HG02870 (cell line): ENCODE data around the gene LIMA1.
"Not testable (repeated sequence)": the region's sequence is repeated elsewhere in the genome, so short reads cannot be mapped to it uniquely, and the experiment has no call there.

Experiments
- ATAC-seq: cut with Tn5 transposase; IDR thresholded peaks from one replicate; pipeline ENCODE4 v1.9.1; 2021; ENCODE audit warnings: mild to moderate bottlenecking, moderate library complexity; ENCODE audit not compliant: unreplicated experiment

Gene LIMA1

DNA sequence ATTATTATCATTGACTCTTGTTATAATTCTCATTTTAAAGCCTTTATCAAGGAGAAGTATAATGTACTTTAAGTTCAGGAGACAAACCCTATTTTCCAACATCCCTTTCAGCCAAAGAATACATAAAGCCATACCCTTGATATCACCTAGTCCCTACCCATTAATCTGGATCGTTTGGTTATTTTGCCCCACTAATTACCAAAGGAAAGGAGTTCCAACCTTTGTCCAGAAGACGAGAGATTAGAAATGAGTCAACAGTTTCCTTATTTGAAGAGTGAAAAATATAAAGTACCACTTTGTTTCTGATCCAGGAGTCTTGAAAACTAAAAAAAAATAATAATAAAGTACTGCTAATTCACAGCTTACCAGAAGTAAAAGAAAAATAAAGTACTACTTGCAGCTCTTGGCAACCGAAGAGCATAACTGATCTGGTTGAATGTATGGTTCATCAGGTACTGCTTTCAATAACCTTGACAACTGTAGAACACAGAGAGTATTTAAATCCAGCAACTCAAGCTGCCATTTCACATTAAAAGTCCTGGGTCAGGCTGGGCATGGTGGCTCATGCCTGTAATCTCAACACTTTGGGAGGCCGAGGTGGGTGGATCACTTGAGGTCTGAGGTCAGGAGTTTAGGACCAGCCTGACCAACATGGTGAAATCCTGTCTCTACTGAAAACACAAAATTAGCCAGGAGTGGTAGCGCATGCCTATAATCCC, 33.7 kb downstream of the LIMA1 start:
- no peak for ATAC-seq

DNA sequence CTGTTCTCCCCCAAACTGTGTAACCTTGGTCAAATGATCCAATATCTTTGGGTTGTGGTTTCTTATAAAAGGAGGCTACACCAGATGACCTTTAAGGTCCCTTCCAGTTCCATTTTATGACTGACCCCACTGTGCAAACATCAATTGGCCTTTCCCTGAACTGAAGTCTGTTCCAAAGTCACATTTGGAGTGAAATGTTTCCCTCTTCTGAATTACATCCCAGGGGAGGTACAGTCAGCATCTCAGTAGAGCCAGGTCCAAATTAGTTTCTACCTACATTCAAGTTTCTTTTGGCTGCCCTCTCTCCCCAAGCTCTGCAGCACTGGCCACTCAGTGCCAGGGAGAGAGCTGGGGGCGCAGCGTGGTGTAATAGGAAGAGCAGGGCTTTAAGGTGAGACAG, 34.4 kb downstream of the LIMA1 start:
- no peak for ATAC-seq

- ATAC-seq: no peak
Observed at GRCh38 chr12:50248411-50248810, 34.9 kb downstream of the LIMA1 start.

- not testable (repeated sequence) for ATAC-seq
Observed at GRCh38 chr12:50247665-50248064, 35.7 kb downstream of the LIMA1 start.

GRCh38 chr12:50246873-50247612, 36.3 kb downstream of the LIMA1 start:
- ATAC-seq: peak; percentile 59

- no peak for ATAC-seq
Observed at GRCh38 chr12:50246197-50246865, 37.0 kb downstream of the LIMA1 start.

GRCh38 chr12:50243507-50243906, 39.8 kb downstream of the LIMA1 start:
- ATAC-seq: no peak

- ATAC-seq: no peak
Observed at GRCh38 chr12:50242751-50243191, 40.5 kb downstream of the LIMA1 start.

GRCh38 chr12:50241178-50241577, 42.1 kb downstream of the LIMA1 start:
- no peak for ATAC-seq

GRCh38 chr12:50240792-50241114, 42.6 kb downstream of the LIMA1 start:
- ATAC-seq: no peak

DNA sequence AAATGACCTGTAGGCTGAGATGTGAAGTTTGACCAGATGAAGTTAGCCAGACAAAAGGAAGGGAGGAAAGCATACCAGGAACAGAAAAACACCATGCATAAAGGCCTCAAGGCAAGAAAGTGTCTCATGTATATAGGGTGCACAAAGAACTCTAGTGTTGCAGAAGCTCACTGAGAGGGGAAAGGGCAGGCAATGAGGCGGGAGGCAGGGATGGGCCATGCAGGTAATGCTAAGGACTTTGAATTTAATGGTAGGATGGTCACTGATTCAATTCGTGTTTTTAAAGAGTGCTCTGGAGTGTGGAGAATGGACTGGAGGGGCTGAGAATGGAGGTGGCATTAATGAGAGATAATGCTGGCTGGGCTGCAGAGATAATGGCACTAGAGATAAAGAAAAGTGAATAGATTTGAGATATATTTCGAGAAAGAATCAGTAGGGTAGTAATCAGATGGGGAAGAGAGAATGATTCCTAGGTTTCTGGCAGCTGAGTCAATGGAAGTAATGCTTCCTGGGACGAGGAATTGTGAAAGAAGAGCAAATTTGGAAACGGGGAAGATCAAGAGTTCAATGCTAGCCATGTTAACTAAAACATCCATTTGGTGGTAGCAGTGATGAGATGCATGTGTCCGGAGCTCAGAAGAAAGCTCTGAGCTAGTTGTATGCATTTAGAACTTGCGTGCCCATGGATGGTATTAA, 43.1 kb downstream of the LIMA1 start:
- ATAC-seq: no peak

- ATAC-seq: no peak
Observed at GRCh38 chr12:50239355-50239891, 43.9 kb downstream of the LIMA1 start.

DNA sequence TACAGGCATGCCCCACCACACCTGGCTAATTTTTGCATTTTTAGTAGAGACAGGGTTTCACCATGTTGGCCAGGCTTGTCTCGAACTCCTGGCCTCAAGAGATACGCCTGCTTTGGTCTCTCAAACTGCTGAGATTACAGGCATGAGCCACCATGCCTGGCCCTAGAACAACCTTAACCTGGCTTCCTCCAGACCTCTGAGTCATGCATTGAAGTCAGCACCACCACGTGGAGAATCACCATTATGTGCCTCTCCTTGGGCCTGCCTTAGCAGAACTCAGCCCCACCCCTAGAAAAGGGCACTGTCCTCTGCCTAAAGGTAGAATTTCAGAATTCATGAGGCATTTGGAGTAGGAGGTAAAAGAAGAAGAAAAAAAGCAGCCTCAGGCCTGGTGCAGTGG, 49.0 kb downstream of the LIMA1 start:
- ATAC-seq: no peak

- ATAC-seq: no peak
Observed at GRCh38 chr12:50232771-50233209, 50.5 kb downstream of the LIMA1 start.

- no peak for ATAC-seq
Observed at GRCh38 chr12:50232206-50232605, 51.1 kb downstream of the LIMA1 start.

- ATAC-seq: no peak
Observed at GRCh38 chr12:50231346-50231745, 52.0 kb downstream of the LIMA1 start.

DNA sequence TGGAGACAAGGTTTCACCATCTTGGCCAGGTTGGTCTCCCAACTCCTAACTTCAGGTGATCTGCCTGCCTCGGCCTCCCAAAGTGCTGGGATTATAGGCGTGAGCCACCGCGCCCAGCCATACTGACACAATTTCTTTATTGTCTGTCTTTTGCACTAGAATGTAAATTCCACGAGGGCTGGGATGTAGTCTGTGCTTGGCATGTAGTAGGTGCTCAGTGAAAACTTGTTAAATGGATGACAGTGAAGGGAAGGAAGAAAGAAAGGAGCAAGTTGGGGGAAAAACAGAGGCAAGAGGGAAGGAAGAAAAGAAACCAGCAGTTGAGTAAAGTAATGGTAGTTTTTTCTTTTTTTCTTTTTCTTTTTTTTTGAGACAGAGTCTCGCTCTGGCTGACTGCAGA, 53.1 kb downstream of the LIMA1 start:
- no peak for ATAC-seq

DNA sequence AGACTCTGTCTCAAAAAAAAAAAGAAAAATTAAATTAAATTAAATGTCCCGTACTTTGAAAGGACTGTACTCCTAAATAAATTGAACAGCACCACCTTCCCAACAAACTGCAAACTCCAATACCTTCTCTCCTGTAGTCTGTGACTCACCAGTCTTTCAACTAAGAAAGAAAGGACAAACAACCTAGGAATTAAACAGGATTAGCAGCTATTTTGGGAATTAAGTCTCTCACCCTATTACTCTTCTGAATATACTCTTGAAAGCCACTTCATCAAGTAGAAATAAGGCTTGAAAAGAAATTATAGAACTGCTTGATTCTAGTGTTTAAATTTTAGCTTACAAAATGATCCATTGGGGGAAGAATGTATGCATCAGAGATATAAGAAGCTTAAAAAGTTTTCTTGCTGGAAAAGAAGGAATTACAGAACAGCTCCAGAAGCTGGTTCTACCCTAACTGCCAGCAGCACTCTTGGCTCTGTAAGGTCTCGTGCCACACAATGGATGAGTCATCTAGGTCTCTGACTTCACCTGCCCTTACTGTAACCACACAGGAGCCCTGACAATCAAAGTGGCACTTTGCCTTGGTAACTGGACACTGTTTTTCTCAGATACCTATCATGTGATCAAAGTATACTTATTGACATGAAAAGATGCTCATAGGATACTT, 59.2 kb downstream of the LIMA1 start:
- no peak for ATAC-seq

- ATAC-seq: no peak
Observed at GRCh38 chr12:50222275-50222783, 61.0 kb downstream of the LIMA1 start.
